HL-60/S4 treated with retinoic acid at 250 ng/mL for 4 days and 3 days (cell line): ENCODE data around the gene GPR37.

ENCODE experiments used
- in situ Hi-C: fragments of 300-500 bp; cut with MboI; formaldehyde crosslinking; loops from 2 replicates; pipeline ENCODE4 v1.7.0; 2022; ENCODE audit warnings: low sequenced_read_pairs

GPR37 gene

DNA sequence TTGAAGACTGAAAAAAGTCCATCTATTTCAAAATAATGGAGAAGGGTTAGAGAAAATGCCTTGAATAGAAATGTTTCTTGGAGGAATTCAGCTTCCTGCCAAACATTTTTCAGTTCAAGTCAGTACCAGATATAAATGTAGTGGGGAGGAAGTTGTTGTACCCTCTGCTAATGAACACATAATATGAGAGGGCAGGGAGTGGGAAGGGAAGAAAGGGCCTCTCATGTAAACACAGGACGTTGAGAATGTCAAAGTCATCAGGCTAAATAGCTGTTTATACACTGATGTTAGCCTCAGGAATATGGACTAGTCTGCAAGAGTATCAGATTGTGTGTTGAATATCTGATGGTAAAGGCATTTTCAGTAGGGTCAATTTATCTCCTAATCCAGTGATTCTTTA is 37.0 kb downstream of the GPR37 start:
- in situ Hi-C loops, result no loop called here

DNA sequence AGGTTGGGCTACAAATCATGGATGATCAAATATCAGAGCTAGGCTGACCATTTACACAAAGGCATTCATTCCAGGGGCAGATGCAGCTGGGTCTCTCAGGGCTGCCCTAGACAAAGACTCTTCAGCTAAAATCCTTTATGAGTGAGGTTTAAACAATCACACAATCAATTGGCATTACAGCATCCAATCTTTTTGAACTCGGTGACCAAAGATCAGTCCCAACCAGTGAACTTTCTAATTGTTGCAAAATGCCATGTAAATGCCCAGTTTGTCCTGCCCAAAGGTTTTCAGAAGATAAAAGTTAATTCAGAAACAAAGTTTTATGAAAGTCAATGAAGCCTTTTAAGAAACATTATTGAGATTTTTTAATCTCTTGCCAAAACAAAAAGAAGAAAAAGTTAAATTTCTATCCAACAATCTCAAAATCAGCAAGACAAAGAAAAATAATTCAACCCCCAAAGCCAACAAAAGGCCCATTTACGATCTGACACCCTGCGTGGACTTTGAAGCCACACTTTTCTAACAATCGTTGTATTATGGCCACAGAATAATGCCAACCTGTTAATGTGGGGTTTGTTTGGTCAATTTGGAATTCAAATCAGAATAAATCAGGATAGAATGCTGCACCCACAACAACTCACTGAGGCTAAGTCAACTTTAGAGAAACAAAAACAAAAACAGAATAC is 40.9 kb downstream of the GPR37 start:
- in situ Hi-C loops, result no loop called here

DNA sequence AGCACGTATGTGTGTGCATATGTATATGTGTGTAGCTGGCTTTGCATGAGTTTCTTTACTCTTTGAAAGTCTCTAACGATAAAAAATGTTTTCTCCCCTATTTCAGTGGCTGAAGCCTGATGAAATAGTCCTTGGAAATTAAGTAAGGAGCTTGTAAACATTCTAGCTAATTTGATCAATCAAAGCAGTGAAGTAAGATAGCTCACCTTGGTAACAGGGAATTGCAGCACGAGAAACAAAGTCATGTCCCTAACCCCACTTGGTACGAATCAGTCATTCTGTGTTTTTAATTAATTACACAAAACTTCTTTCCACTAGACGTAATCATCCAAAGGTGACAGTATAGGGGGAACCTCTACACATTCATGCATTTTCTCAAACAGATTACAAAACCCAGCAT is 41.5 kb downstream of the GPR37 start:
- in situ Hi-C loops, result no loop called here

DNA sequence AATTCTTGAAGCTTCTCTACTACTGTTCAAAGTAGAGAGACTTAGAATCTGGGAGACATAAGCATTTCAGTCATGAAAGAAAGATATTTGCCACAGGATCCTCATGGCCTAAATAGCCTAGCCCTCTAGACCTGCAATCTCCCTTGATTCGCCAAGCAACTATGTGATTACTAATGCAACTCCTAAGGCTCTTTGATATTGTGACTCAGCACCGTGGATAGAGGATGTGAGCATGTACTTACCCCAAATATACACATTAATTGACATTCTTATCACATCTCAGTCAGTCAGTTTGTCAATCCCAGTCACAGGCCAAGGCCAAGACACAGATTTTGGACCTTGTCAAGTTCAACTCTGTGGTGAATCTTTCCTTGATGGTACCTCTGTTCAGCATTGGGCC is 42.6 kb downstream of the GPR37 start:
- in situ Hi-C loops, result no loop called here

DNA sequence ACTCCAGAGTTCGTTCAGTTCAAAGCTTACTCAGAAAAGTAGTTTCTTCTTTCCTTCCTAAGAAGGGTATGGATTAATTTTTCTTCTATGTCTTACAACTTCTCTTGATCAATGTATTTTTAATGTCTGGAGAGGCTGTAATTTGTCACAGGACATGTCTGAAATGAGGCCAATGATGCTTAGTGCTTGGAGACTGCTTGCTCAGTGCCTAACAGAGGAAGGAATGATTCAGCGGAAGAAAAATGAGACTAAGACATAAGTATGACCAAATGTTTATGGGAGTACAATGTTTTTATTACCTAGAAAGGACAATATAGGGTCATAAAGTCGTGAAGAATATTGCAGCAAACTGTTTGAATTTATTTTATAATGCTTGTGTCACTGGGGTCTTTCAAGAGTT is 43.3 kb downstream of the GPR37 start:
- in situ Hi-C loops, result no loop called here

DNA sequence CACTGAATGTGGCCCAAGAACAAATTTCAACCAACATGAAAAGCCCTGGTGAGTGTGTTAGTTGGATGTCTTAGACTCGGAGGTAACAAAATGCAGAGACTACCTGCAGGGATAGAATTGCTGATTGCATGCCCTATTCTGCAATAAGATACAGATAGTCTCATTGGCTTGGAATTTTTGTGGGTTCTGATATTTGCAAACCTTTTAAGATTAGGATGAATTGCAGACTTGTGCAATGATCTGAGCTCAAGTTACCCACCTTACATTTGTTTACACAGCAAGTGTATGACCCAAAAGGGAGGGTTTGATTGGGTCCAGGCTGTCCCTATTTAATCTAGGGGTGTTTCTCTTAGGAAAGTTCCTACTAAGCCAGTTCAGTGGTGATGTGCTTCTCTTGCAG is 45.4 kb downstream of the GPR37 start:
- in situ Hi-C loops, result no loop called here

DNA sequence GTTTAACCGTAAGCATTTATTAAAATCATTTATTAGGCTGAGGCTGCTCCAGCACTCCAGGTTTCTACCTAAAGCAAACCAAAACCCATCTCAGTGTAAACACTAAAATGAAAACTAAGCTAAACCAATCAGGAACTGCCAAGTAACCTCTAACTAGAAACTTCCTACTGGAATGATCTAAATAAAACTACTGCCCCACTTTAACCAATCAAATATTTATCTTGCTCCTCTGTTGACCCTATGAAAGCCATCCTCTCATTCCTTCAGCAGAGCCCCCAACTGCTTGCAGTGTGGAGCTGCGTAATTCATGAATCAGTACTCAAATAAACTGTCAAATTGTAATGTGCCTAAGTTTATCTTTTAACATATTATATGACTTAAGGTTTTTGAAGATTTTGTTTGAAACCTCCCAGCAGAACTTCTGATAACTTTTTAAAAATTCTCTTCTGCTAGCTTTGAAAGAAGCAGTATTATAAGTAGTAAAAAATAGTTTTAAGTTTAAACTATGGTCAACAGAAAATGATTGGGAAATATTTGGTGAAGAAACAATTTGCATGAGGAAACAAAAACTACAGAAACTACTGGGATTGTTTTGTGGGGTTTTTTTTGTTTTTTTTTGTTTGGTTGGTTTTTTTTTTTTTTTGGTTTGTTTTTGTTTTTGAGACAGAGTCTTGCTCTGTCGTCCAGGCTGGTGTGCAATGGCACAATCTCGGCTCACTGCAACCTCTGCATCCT is 47.4 kb downstream of the GPR37 start:
- in situ Hi-C loops, result no loop called here

DNA sequence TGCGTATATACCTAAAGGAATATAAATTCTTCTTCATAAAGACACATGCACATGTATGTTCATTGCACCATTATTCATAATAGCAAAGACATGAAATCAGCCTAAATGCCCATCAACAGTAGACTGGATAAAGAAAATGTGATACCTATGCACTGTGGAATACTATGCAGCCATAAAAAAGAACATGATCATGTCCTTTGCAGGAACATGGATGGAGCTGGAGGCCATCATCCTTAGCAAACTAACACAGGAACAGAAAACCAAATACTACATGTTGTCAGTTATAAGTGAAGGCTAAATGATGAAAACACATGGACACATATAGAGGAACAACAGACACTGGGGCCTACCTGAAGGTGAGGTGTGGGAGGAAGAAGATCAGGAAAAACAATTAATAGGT is 48.7 kb downstream of the GPR37 start:
- in situ Hi-C loops, result no loop called here

DNA sequence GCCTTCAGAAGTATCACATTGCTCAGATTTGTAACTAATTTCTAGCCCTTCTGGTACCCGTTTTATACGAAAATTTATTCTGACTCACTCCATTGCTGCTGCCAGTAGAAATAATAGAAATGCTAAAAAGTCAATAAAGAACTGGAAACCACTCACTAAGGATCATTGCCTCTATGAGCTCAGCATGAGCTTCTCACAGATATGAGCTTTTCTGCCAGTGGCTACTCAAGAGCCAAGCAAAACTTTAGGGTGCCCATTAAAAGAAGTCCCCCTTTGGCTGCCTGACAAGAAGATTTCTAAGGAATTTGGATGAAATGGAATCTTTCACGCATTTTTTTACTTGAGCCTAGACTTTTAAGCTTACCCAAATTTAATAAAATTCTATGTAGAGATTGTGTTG is 52.5 kb downstream of the GPR37 start:
- in situ Hi-C loops, result no loop called here

DNA sequence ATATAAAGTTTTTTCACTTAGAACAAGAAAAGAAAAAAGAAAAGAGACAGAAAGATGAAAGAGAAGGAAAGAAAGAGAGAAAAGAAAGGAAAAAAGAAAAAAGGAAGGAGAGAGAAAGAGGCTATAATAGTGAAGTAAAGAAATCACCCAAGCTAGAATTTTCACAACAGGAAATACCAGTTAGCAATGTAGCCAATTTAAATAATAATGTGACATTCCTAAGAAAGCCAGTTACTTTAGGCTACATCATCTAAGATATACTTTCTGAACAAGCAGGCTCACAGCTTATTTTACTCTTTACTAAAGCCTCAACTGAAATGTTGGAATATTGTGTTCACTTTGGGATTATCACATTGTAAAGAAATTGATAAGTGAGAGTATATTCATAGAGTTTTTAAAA is 53.6 kb downstream of the GPR37 start:
- in situ Hi-C loops, result no loop called here

DNA sequence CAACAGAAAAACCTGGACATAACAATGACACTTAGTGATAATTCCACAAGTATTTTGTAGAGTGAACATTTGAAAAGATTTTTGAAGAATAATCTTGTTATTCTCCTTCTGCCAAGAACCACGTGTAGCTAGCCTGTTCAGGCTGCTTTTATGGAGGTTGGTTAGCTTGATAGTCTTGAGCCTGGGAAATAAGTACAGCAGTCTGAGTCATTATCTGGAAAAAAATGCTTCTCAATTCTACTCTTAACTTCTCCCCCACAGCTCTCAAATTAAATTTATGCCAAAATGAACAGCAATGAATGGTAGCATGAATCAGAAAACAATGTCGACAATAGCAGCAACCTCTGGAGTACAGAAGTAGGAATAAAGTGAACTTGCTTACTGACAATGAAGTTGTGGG is 63.2 kb downstream of the GPR37 start:
- in situ Hi-C loops, result no loop called here

DNA sequence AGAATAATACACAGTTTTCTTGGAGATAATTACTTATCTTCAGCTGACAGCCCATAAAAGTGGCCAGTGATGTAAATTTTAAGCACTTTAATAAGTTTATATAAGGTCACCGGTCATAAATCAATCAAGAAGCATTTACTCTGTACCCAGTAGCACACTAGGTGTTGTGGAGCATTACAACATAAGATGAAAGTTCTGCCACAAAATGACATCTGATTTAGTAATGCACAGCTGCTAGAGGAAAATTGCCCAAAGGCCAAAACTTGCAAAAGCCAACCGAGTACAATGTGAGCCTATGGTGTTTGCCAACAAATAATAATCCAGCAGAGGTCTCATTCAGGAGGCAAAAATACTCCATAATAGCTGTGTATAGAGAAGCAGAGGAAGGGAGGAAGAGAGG is 63.6 kb downstream of the GPR37 start:
- in situ Hi-C loops, result no loop called here

DNA sequence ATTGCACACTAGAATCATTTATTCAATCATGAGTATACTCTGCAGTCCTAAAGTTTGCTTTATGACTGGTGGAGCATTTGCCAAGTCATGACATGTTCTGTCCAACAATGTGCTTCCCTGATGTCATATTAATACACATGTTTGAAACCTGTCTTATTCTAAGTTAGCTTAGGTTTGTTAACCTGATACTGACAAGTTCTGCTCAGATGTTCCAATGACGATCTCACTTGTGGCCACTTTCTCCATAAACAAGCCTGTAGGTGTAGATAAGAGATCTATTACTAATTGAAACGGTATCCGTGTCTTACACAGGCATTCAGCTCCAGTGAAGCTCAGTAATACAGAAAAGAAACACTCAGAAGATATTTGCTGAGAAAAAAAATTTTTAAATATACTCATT is 64.9 kb downstream of the GPR37 start:
- in situ Hi-C loops, result no loop called here

DNA sequence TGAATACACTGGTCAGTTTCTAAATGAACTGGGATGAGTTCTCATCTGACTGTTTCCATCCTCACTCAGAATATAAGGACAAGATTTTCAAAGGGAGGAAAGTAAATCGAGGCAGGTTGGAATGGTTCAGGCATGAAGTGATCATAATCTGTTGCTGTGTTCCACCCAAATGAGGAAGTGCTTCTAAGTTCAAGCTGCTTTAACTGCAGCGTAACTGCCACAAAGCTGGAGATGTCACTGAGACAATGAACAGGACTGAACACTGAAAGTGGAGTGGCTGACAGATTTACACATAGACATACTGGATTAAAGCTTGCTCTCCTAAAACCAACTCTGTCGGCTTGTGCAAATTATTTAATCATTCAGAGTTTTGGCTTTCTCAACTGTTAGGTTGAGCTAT is 66.6 kb downstream of the GPR37 start:
- in situ Hi-C loops, result no loop called here

DNA sequence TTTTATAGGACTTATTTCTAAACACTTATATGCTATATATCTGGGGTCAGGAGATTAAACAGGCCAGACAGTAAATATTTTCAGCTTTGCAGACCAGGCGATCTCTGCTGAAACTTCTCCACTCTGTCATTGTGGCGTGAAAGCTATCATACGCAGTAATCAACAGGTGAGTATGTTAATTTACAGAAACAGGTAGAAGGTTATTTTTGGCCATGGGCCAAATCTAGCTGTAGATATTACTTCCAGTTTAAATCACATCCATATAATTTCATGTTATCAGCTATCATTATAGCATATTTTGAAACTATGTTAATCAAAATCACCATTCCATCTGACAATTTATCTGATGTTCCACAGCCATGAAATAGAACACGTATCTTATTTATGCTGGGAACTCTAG is 67.8 kb downstream of the GPR37 start:
- in situ Hi-C loops, result no loop called here
